ENCODE results near the gene LYPD6.

Gene LYPD6

DNA sequence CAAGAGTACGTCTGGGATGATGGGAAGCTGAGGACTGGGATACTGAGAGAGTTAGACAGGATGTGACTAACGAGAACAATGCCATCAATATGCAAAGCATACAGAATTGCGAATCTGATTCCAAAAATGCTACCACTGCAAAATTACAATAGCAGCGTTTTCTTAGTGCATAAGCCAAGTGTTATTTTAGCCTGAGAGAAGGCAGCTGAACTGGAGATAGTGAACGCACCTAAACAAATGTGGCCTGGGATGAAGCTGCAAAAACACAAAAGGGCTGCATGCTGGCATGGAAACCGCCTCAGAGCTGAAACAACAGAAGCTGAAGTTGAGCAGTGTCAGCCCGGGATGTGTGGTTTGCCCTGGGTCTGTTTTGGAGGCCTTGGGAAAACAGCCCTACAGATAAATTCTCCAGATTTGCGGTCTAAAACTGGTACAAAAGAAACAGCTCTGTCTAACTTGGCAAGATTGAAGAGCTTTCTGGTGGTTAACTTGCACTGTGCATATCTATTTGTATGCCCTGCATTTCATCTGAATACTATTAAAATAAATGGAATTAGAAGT, 45.5 kb downstream of the LYPD6 start:
- no peak for DNase-seq (ENCODE audit: low read depth)
- no peak for TF ChIP-seq CTCF (IDR thresholded peaks at IDR 0.05; ENCODE audit: insufficient read depth, low read depth, low read length, missing control alignments)
- no peak overlapping the region for H3K4me3 ChIP-seq (ENCODE audit: low read length)

- no peak for DNase-seq (ENCODE audit: low read depth)
- no peak overlapping the region for H3K4me3 ChIP-seq (ENCODE audit: low read length)
- no peak for TF ChIP-seq CTCF (IDR thresholded peaks at IDR 0.05; ENCODE audit: insufficient read depth, low read depth, low read length, missing control alignments)
Observed at GRCh38 chr2:149380205-149380604, 49.8 kb downstream of the LYPD6 start.

GRCh38 chr2:149383340-149383739, 53.0 kb downstream of the LYPD6 start:
- no peak for TF ChIP-seq CTCF (IDR thresholded peaks at IDR 0.05; ENCODE audit: insufficient read depth, low read depth, low read length, missing control alignments)
- no peak overlapping the region for H3K4me3 ChIP-seq (ENCODE audit: low read length)
- peak; percentile 74 for DNase-seq (ENCODE audit: low read depth)

DNA sequence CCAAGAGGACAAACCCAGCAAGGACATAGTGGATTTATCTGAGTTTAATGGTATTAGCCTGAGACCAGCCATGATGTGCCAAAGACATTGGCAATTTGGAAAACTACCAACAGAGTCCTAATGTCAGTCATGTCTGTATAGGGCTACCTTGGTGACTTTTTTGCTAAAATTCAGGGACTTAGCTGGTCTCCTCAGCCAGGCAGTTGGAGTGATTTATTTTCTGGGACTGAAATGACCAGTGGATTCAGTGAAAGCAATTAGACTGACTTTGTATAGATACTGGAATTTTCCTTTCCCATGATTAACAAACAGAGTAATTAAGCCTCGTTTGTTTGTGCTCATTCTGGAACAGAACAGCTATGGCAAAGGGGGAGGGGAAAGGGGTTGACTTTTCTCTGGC, 55.0 kb downstream of the LYPD6 start:
- no peak for TF ChIP-seq CTCF (IDR thresholded peaks at IDR 0.05; ENCODE audit: insufficient read depth, low read depth, low read length, missing control alignments)
- no peak for DNase-seq (ENCODE audit: low read depth)
- H3K4me3 ChIP-seq (ENCODE audit: low read length): no peak overlapping the region

DNA sequence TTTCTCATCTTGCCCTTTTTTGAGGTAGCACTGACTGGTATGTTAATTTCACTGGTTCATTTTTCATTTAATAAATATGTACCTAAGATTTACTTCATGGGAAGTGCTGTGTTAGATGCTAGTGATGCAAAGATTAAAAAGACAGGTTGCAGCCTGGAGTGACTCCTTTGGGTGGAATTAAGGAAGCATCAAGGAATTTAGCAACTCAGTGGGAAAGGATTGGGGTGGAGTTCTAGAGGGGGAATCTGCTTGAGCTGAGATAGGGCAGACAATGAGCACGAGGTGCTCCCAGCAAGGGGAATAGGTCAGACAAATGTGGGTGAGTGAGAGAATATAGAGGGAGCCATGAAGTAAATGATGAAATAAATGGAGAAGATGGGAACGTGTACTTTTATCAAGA, 57.0 kb downstream of the LYPD6 start:
- TF ChIP-seq CTCF (IDR thresholded peaks at IDR 0.05; ENCODE audit: insufficient read depth, low read depth, low read length, missing control alignments): no peak
- no peak for DNase-seq (ENCODE audit: low read depth)
- no peak overlapping the region for H3K4me3 ChIP-seq (ENCODE audit: low read length)

DNA sequence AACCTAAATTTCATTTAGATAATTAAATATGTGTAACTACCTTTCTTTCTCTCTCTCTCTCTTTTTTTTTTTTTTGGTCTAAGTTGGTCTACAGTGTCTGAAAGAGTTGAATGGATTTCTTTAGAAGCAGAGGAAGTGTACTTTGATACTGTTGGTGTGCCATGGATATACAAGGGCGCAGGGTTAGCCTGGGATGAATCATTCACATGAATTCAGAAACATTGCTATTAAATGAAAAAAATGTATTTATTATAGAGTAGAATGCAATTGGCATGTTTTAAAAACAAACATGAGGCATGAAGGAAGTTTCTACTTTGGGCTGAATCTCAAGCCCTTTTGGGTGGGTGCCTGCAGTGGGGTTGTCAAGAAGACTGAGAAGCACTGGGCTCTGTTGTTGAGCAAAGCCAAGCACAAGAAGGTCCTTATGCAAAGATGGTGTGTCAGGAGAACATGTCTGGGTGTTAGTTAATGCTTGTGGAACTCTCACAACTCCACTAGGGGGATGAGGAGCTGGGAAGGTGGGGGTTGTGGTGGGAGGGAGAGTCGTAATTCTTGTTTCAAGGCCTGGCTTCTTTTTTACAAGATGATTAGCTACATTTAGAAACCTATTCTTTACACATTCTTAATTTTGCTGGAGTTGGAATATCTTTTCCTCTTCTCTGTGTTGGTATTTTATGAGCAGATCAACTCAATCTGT, 57.9 kb downstream of the LYPD6 start:
- no peak for DNase-seq (ENCODE audit: low read depth)
- H3K4me3 ChIP-seq (ENCODE audit: low read length): no peak overlapping the region
- TF ChIP-seq CTCF (IDR thresholded peaks at IDR 0.05; ENCODE audit: insufficient read depth, low read depth, low read length, missing control alignments): peak; percentile 15

All from epithelial cell of esophagus (primary cell).